SK-N-SH treated with all-trans-retinoic acid at 6 μM for 48 hours (cell line): ENCODE measurements around the gene UBA6.

ENCODE experiments used
- ATAC-seq: fragments of 200-7000 bp; cut with Tn5 transposase; 3 replicates; pipeline ENCODE4 v1.9.1; 2020; ENCODE audit warnings: mild to moderate bottlenecking, moderate library complexity
- ARNTL ChIP-seq: fragments of 450-650 bp; formaldehyde crosslinking; IDR thresholded peaks from 2 replicates; pipeline ENCODE4 v1.5.0; 2020; ENCODE audit warnings: low read depth, mild to moderate bottlenecking, moderate library complexity, borderline replicate concordance
- BACH2 ChIP-seq: fragments of 250-450 bp; sonication (Bioruptor Pico); IDR thresholded peaks from 2 replicates; pipeline ENCODE4 v1.9.0; 2021; ENCODE audit warnings: mild to moderate bottlenecking, borderline replicate concordance
- CSDC2 ChIP-seq: fragments of 250-450 bp; sonication (Bioruptor Pico); IDR thresholded peaks from 2 replicates; pipeline ENCODE4 v1.5.0; 2020; ENCODE audit warnings: mild to moderate bottlenecking, moderate library complexity
- ESRRG ChIP-seq: fragments of 250-450 bp; sonication (Bioruptor Pico); IDR thresholded peaks from 2 replicates; pipeline ENCODE4 v1.6.1; 2021; ENCODE audit warnings: mild to moderate bottlenecking
- ISL1 ChIP-seq: fragments of 250-450 bp; sonication (Bioruptor Pico); IDR thresholded peaks from 2 replicates; pipeline ENCODE4 v2.1.2; 2022; ENCODE audit warnings: mild to moderate bottlenecking, moderate library complexity
- OSR1 ChIP-seq: fragments of 250-450 bp; sonication (Bioruptor Pico); IDR thresholded peaks from 2 replicates; pipeline ENCODE4 v1.8.0; 2022; ENCODE audit warnings: moderate library complexity, mild to moderate bottlenecking, inconsistent platforms
- PPARA ChIP-seq: fragments of 250-450 bp; sonication (Bioruptor Pico); IDR thresholded peaks from 2 replicates; pipeline ENCODE4 v1.5.0; 2020; ENCODE audit warnings: mild to moderate bottlenecking, borderline replicate concordance
- RARB ChIP-seq: fragments of 250-450 bp; sonication (Bioruptor Pico); IDR thresholded peaks from 2 replicates; pipeline ENCODE4 v1.8.0; 2021; ENCODE audit warnings: mild to moderate bottlenecking, moderate library complexity
- SNAI2 ChIP-seq: fragments of 250-450 bp; sonication (Bioruptor Pico); IDR thresholded peaks from 2 replicates; pipeline ENCODE4 v1.5.0; 2020; ENCODE audit warnings: mild to moderate bottlenecking, moderate library complexity
- TCF4 ChIP-seq: fragments of 250-450 bp; sonication (Bioruptor Pico); IDR thresholded peaks from 2 replicates; pipeline ENCODE4 v1.8.0; 2021; ENCODE audit warnings: mild to moderate bottlenecking, moderate library complexity, borderline replicate concordance
- TOX ChIP-seq: fragments of 250-450 bp; sonication (Bioruptor Pico); IDR thresholded peaks from 2 replicates; pipeline ENCODE4 v1.8.0; 2021; ENCODE audit warnings: mild to moderate bottlenecking, moderate library complexity, borderline replicate concordance
- ZC3H10 ChIP-seq: fragments of 250-450 bp; sonication (Bioruptor Pico); IDR thresholded peaks from 2 replicates; pipeline ENCODE4 v1.5.1; 2021; ENCODE audit warnings: mild to moderate bottlenecking, moderate library complexity
- ZFP3 ChIP-seq: fragments of 250-450 bp; sonication (Bioruptor Pico); IDR thresholded peaks from 2 replicates; pipeline ENCODE4 v1.5.0; 2020; ENCODE audit warnings: mild to moderate bottlenecking, moderate library complexity
- ZNF565 ChIP-seq: fragments of 450-650 bp; formaldehyde crosslinking; conservative IDR thresholded peaks from 2 replicates; pipeline ENCODE4 v1.5.0; 2020; ENCODE audit warnings: low read depth, mild to moderate bottlenecking, moderate library complexity
- ZNF8 ChIP-seq: fragments of 450-650 bp; formaldehyde crosslinking; IDR thresholded peaks from 2 replicates; pipeline ENCODE4 v1.5.0; 2020; ENCODE audit warnings: mild to moderate bottlenecking, moderate library complexity
- TF ChIP-seq, protein P1 (sequence below): fragments of 250-450 bp; sonication (Bioruptor Pico); IDR thresholded peaks from 2 replicates; pipeline ENCODE4 v1.8.0; 2021; ENCODE audit warnings: low read depth, mild to moderate bottlenecking, moderate library complexity, borderline replicate concordance
- TF ChIP-seq, protein P2 (sequence below): fragments of 250-450 bp; sonication (Bioruptor Pico); IDR thresholded peaks from 2 replicates; pipeline ENCODE4 v1.5.0; 2020; ENCODE audit warnings: mild to moderate bottlenecking, moderate library complexity
- TF ChIP-seq, protein P3 (sequence below): fragments of 250-450 bp; sonication (Bioruptor Pico); IDR thresholded peaks from 2 replicates; pipeline ENCODE4 v1.5.1; 2020; ENCODE audit warnings: low read depth, mild to moderate bottlenecking, moderate library complexity
- TF ChIP-seq, protein P4 (sequence below): fragments of 250-450 bp; sonication (Bioruptor Pico); IDR thresholded peaks from 2 replicates; pipeline ENCODE4 v1.5.1; 2021; ENCODE audit warnings: mild to moderate bottlenecking, moderate library complexity

The UBA6 gene

DNA sequence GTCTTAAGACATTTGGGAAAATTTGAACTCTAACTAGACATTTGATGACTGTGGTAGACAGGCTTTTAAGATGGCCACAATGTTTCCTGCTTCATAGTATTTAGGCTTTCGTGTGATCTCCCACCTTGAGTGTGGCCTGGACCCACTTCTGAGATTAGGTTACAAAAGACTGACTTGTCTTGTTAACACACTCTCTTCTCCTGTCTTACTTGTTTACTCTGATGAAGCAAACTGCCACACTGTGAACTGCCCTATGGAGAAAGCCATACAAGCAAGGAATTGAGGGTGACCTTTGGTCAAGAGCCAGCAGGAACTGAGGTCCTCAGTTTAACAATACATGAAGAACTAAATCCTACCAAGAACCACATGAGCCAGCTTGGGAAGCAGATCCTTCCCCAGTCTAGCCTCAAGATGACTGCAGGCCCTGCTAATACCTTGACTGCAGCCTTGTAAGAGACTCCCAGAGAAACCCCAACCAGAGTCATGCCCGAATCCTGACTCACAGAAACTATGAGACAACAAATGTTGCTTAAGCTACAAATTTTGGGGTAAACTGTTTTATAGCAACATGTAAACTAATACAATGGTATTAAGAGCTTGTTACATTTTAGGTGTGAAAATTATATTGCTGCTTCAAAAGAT is 20.3 kb downstream of the UBA6 start:
- ATAC-seq = no peak

DNA sequence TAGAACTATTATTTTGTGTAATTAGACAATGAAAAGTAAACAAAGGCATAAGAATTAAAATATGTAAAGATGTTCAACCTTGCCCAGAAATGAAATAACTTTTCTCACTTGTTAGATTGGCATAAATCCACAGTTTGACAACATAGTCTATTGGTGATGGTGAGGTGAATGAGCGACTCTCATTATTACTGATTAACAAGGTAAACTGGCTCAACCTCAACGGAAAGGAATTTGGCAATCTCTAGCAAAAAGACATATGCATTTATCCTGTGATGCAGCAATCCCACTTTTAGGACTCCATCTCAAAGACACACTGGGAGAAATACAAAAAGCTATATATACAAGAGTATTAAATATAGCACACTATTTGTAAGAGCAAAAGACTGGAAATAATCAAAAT is 22.3 kb downstream of the UBA6 start:
- no peak for ATAC-seq
- TF ChIP-seq PPARA = no peak
- TF ChIP-seq ZNF8 (CRISPR knock-in tag) = no peak
- no peak for TF ChIP-seq CSDC2
- no peak for TF ChIP-seq RARB
- no peak for TF ChIP-seq ISL1 (CRISPR knock-in tag)
- TF ChIP-seq, protein P1, sequence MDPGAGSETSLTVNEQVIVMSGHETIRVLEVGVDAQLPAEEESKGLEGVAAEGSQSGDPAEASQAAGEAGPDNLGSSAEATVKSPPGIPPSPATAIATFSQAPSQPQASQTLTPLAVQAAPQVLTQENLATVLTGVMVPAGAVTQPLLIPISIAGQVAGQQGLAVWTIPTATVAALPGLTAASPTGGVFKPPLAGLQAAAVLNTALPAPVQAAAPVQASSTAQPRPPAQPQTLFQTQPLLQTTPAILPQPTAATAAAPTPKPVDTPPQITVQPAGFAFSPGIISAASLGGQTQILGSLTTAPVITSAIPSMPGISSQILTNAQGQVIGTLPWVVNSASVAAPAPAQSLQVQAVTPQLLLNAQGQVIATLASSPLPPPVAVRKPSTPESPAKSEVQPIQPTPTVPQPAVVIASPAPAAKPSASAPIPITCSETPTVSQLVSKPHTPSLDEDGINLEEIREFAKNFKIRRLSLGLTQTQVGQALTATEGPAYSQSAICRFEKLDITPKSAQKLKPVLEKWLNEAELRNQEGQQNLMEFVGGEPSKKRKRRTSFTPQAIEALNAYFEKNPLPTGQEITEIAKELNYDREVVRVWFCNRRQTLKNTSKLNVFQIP (CRISPR knock-in tag) = no peak
- TF ChIP-seq TCF4 = no peak

More for the DNA sequence above, 20.3 kb downstream of the UBA6 start:
- TF ChIP-seq OSR1 (CRISPR knock-in tag) (no peak), CSDC2 (no peak), ARNTL (CRISPR knock-in tag) (no peak), TOX (CRISPR knock-in tag) (no peak), ZFP3 (no peak), ISL1 (CRISPR knock-in tag) (no peak), TCF4 (no peak)
- TF ChIP-seq, protein P2, sequence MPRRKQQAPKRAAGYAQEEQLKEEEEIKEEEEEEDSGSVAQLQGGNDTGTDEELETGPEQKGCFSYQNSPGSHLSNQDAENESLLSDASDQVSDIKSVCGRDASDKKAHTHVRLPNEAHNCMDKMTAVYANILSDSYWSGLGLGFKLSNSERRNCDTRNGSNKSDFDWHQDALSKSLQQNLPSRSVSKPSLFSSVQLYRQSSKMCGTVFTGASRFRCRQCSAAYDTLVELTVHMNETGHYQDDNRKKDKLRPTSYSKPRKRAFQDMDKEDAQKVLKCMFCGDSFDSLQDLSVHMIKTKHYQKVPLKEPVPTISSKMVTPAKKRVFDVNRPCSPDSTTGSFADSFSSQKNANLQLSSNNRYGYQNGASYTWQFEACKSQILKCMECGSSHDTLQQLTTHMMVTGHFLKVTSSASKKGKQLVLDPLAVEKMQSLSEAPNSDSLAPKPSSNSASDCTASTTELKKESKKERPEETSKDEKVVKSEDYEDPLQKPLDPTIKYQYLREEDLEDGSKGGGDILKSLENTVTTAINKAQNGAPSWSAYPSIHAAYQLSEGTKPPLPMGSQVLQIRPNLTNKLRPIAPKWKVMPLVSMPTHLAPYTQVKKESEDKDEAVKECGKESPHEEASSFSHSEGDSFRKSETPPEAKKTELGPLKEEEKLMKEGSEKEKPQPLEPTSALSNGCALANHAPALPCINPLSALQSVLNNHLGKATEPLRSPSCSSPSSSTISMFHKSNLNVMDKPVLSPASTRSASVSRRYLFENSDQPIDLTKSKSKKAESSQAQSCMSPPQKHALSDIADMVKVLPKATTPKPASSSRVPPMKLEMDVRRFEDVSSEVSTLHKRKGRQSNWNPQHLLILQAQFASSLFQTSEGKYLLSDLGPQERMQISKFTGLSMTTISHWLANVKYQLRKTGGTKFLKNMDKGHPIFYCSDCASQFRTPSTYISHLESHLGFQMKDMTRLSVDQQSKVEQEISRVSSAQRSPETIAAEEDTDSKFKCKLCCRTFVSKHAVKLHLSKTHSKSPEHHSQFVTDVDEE (CRISPR knock-in tag) = no peak
- TF ChIP-seq, protein P3, sequence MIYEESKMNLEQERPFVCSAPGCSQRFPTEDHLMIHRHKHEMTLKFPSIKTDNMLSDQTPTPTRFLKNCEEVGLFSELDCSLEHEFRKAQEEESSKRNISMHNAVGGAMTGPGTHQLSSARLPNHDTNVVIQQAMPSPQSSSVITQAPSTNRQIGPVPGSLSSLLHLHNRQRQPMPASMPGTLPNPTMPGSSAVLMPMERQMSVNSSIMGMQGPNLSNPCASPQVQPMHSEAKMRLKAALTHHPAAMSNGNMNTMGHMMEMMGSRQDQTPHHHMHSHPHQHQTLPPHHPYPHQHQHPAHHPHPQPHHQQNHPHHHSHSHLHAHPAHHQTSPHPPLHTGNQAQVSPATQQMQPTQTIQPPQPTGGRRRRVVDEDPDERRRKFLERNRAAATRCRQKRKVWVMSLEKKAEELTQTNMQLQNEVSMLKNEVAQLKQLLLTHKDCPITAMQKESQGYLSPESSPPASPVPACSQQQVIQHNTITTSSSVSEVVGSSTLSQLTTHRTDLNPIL = no peak

DNA sequence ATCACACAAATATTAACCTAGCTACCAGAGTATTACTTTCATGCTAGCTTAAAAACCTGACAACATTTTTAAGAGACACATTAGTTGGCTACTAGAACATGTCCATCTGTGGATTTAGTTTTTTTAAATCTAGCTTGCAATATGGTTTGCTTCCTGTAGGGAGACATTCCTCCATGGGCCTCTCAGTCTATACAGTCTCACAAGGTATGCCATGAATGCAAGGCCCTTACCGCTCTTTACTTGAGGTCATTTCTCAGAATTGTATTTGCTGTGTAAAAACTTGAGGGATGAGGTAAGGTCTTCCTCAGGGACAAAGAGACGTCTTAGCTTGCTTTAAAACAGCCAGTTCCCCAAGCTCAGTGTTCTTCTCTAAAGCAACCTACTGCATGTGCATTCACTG is 26.9 kb downstream of the UBA6 start:
- TF ChIP-seq ZFP3 (no peak), BACH2 (CRISPR knock-in tag) (no peak), ZC3H10 (CRISPR knock-in tag) (no peak), OSR1 (CRISPR knock-in tag) (no peak), ZNF565 (CRISPR knock-in tag) (no peak), ARNTL (CRISPR knock-in tag) (no peak), ESRRG (CRISPR knock-in tag) (no peak), TOX (CRISPR knock-in tag) (no peak), ZNF8 (CRISPR knock-in tag) (no peak), TCF4 (no peak), PPARA (no peak), RARB (no peak), CSDC2 (no peak), SNAI2 (no peak), ISL1 (CRISPR knock-in tag) (no peak)
- TF ChIP-seq, protein P4, sequence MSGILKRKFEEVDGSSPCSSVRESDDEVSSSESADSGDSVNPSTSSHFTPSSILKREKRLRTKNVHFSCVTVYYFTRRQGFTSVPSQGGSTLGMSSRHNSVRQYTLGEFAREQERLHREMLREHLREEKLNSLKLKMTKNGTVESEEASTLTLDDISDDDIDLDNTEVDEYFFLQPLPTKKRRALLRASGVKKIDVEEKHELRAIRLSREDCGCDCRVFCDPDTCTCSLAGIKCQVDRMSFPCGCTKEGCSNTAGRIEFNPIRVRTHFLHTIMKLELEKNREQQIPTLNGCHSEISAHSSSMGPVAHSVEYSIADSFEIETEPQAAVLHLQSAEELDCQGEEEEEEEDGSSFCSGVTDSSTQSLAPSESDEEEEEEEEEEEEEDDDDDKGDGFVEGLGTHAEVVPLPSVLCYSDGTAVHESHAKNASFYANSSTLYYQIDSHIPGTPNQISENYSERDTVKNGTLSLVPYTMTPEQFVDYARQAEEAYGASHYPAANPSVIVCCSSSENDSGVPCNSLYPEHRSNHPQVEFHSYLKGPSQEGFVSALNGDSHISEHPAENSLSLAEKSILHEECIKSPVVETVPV = no peak
- TF ChIP-seq, protein P2 (CRISPR knock-in tag) = no peak
- TF ChIP-seq, protein P1 (CRISPR knock-in tag) = no peak
- ATAC-seq = no peak
